IPS-NIHi7 (cell line): ENCODE measurements around the gene FAM13A.
"Not testable (repeated sequence)": the region's sequence is repeated elsewhere in the genome, so short reads cannot be mapped to it uniquely, and the experiment has no call there.

Experiments
- DNase-seq: peaks from one replicate; pipeline ENCODE4 v3.0.0; 2012; ENCODE audit warnings: mixed read lengths; ENCODE audit errors: extremely low spot score

The FAM13A gene

GRCh38 chr4:88958080-88958479 lies 98.9 kb downstream of the FAM13A start:
- DNase-seq = no peak

DNA sequence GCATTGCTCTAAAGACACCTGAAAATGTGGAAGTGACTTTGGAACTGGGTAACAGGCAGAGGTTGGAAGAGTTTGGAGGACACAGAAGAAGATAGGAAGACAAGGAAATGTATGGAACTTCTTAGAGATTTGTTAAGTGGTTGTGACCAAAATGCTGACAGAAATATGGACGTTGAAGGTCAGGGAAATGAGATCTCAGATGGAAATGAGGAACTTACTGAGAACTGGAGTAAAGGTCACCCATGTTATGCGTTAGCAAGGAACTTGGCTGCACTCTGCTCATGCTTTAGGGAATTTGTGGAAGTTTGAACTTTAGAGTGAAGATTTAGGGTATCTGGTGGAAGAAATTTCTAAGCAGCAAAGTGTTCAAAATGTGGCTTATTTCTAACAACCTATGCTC lies 99.4 kb downstream of the FAM13A start:
- no peak for DNase-seq

GRCh38 chr4:88955580-88956380 lies 101.2 kb downstream of the FAM13A start:
- DNase-seq = no peak

- DNase-seq = no peak
These were observed 103.6 kb downstream of the FAM13A start for GRCh38 chr4:88953400-88953799.

- DNase-seq = no peak
These were observed 104.9 kb downstream of the FAM13A start for GRCh38 chr4:88952081-88952480.

DNA sequence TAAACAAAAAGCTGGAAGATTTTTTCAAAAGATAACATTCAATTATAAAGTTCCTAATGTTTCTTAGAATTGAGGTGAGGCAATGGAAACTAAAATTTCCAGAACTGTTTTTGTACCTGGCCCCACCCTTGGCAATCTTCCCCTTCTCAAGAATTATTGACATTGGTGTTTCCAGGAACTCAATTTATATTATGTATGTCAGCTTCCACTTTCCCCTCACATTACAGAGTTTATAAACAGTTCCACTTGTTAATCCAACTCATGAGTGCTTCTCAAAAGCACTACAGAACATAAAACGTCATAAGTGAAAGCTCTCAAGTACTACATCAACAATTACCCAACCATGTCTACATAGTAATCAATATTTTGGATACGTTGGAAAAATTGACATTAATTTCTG lies 107.4 kb downstream of the FAM13A start:
- DNase-seq = no peak

DNA sequence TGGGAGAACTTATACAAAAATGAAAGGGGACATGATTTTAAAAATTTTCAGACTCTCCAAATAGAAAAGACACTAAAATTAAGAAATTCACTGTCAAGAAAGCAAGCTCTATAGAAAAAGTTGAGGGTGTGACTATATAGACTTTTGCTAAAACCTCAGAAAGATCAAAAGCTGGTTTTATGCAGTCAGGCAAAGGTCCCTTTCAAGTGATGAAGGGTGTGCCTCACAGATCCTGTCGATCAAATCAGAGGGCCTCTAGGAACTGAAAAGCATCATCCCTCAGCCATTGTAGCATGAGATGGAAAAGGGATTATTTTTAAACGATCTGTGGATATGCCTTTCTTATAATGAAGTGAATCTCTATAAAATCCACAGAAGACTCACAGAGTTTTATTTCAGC lies 116.5 kb downstream of the FAM13A start:
- DNase-seq = no peak

GRCh38 chr4:88939697-88940096 lies 117.3 kb downstream of the FAM13A start:
- DNase-seq = no peak

DNA sequence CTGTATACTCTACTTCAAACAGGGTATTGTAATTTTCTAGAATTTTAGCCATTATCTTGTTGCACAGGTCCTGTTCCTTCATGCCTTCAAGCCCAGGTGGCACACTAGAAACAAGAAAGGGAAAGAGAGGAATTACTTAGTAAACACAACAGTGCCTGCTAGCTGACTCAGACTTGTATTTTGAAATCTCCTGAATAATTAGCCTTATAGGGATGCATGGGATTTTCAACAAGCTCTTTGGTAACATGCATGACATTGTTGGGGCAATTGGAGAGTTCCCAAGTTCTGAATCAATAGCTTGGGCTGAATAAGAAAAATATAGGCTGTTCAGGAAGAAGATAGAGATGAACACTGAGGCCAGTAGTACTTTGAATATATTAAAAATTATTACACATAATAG lies 118.8 kb downstream of the FAM13A start:
- DNase-seq = no peak

GRCh38 chr4:88937081-88937480 lies 119.9 kb downstream of the FAM13A start:
- no peak for DNase-seq

GRCh38 chr4:88933414-88934160 lies 123.4 kb downstream of the FAM13A start:
- no peak for DNase-seq

DNA sequence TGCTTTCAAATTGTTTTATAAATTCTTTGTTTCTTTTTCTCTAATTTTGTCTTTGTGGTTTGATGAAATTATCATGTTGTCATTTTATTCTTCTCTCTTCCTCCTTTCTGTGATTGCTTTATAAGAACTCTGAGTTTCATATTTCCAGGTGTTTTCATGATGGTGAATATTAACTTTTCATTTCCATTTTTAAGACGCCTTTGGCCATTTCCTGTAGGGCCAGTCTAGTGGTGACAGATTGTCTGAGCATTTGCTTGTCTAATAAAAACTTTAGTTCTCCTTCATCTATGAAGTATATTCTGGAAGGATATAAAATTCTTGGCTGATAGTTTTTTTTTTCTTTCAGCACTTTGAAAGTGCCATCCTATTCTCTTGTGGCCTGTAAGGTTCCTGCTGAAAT lies 128.1 kb downstream of the FAM13A start:
- DNase-seq = no peak

DNA sequence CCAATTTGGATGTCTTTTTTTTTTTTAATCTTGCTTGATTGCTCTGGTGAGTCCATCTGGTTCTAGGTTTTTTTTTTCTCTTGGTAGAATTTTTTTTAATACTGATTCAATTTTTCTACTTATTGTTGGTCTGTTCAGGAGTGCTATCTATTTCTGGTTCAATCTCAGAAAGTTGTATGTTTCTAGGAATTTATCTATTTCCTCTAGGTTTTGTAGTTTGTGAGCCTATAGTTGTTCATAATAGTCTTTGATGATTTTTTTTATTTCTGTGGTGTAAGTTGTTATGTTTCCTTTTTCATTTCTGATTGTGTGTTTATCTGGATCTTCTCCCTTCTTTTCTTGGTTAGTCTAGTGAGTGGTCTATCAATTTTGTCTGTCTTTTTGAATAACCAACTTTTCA lies 129.6 kb downstream of the FAM13A start:
- no peak for DNase-seq

DNA sequence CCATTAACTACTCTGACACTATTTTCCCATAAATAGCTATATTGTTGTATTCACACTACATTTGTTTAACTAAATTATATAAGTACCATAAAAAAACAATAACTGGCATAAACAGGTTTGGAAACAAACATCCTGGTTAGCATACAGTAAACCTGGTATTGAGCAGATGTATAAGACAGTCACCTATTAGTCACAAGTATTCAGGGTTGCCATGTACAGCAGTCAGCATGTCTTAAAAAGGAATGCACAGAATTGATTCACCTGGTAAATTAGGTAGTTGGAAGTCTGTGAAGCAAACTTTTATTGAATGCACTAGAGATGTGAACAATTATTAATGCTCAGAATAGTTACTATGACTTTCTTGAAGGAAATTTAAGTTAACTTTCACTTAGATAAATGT lies 137.9 kb downstream of the FAM13A start:
- no peak for DNase-seq

- DNase-seq = not testable (repeated sequence)
These were observed 143.8 kb downstream of the FAM13A start for GRCh38 chr4:88913181-88913580.

DNA sequence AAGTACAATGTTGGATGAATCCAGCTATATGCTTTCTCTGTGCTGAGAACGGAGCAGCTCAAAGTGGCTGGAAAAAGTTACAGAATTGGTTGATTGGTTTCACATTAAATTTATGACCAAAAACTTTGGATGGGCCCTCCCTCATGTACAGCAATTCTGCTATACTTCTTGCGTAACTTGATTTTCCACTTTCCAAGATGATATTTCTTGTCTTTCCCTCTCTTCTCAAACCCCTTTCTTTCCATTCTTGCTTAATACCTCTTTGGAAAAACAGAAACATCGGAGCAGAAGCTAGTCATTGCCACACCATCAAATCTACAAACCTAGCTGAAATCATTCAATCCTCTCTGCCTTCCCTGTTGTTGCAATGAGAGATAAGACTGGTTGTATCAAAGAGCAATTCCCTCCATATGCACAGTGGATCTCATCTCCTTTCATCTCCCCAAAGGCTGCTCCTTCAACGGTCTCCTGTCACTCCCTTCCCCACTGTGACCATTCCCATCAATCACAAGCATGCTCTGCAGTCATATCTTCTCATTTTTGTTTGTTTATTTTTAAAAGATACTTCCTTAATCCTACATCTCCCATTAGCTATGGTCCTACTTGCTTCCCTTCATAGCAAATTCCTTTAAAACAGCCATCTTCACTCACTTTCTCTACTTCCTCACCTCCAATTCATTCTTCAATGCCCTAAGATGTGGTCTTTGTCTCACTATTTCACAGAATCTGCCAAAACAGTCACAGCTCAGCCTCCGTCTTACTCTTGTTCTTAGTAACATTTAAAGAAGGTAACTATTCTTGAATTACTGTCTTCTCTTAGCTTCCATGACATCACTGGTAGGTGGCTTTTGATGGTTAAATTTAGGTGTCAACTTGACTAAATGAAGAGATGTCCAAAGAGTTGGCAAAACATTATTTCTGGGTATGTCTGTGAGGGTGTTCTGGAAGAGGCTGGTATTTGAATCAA lies 145.5 kb downstream of the FAM13A start:
- DNase-seq = no peak

- DNase-seq = no peak
These were observed 146.9 kb downstream of the FAM13A start for GRCh38 chr4:88910101-88910500.

GRCh38 chr4:88908521-88908920 lies 148.5 kb downstream of the FAM13A start:
- DNase-seq = no peak

DNA sequence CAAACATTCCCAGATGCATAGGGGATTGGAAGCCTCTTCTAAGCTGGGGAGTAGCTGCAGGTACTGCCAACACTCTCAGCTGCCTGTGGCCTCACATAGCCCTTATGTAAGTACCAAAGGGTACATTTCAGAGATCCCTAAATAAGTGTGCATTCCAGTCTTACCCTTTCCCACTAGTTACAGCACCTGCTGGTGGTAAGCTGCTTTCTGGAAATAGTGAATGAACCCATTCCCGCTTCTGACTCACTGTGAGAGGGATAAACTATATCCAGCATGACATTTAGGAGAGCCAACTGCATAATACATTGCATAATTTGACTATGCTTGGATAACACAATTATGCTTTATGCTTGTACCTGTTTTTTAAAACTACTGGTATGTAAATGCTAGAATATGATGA lies 149.0 kb downstream of the FAM13A start:
- DNase-seq = no peak

DNA sequence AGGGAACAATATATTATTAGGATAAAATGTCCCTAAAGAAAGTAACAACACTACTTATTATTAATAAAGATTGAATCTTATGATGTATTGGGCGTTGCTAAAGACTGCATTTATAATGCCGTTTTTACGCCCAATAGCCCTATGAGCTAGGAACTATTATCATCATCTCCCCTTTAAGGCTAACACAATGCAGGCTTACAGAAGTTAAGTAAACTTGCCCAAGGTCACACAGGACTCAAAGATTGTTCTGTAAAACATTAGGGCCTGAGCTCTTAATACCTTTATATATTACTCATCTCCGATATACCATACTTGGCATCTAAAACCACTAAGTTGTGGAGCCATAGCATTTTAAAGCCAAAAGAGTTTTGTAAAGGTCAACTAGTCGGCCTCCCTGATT lies 149.5 kb downstream of the FAM13A start:
- no peak for DNase-seq

- DNase-seq = not testable (repeated sequence)
These were observed 152.7 kb downstream of the FAM13A start for GRCh38 chr4:88904240-88904639.

DNA sequence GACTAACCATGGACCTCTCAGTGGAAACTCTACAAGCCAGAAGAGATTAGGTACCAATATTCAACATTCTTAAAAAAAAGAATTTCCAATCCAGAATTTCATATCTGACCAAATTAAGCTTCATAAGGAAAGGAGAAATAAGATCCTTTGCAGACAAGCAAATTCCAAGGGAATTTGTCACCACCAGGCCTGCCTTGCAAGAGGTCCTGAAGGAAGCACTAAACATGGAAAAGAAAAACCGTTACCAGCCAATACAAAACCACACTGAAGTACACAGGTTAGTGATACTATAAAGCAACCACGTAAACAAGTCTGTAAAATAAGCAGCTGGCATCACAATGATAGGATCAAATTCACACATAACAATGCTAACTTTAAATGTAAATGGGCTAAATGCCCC lies 156.6 kb downstream of the FAM13A start:
- DNase-seq = no peak
